Measurements from ENCODE around the gene BEGAIN.
A peak's percentile ranks its signal among the peaks of the same experiment; 100 is the strongest.

BEGAIN gene

GRCh38 chr14:100548295-100548655, 38.9 kb downstream of the BEGAIN start:
- no peak for DNase-seq

- peak in 3 of 5 experiments; percentile 52 to 68 (median 63) for DNase-seq
Measured at GRCh38 chr14:100547633-100548294, 39.5 kb downstream of the BEGAIN start.

GRCh38 chr14:100546051-100546443, 41.2 kb downstream of the BEGAIN start:
- peak in 1 of 5 experiments; percentile 12 for DNase-seq

DNA sequence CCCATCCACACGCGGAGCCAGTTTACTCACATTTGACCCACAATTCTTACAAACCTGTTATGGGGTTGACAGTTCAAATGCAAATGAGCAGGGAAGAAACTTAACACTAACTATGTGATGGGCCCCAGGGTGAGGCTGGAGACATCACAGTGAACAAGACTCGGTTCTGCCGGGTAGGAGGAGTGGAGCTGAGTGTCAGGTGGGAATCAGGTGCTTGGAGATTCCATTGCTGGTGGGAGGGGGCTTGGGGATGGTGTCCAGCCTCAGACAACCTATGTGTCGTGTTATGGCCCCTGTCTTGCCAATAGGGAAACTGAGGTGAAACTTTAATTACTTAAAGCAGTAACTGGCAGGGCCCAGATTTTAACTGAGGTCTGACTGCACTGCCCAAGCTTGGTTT, 41.9 kb downstream of the BEGAIN start:
- DNase-seq: no peak

DNA sequence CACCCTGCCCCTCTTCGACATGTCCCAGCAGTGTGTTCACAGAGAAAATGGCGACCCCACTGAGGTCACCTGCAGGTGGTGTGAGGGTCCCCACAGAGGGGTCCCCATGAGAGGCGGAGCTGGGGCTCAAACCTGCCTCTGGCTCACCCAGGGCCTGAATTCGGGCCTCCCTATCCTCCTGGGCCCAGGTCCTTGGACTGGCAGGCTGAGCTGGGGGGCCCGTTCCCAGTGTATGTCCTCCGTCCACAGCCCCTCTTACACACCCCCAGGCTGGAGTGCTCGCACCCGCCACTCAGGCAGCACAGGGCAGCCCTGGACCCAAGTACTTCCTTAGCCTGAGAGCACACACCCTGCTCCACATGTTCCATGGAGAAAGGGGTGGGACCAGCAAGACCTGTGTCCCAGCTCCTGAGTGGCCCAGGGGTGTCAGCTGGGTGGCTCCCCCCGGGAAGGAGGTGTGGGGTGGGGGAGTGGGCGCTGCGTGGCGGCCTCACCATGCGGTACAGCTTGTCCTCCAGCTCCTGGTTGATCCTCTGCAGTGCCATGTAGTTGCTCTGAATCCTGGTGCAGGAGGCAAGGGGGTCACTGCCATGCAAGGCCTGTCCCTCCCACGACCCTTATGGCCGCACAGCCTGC, 42.6 kb downstream of the BEGAIN start:
- no peak for DNase-seq

- no peak for DNase-seq
Measured at GRCh38 chr14:100543471-100544455, 43.5 kb downstream of the BEGAIN start.

GRCh38 chr14:100542619-100543205, 44.5 kb downstream of the BEGAIN start:
- DNase-seq: no peak

DNA sequence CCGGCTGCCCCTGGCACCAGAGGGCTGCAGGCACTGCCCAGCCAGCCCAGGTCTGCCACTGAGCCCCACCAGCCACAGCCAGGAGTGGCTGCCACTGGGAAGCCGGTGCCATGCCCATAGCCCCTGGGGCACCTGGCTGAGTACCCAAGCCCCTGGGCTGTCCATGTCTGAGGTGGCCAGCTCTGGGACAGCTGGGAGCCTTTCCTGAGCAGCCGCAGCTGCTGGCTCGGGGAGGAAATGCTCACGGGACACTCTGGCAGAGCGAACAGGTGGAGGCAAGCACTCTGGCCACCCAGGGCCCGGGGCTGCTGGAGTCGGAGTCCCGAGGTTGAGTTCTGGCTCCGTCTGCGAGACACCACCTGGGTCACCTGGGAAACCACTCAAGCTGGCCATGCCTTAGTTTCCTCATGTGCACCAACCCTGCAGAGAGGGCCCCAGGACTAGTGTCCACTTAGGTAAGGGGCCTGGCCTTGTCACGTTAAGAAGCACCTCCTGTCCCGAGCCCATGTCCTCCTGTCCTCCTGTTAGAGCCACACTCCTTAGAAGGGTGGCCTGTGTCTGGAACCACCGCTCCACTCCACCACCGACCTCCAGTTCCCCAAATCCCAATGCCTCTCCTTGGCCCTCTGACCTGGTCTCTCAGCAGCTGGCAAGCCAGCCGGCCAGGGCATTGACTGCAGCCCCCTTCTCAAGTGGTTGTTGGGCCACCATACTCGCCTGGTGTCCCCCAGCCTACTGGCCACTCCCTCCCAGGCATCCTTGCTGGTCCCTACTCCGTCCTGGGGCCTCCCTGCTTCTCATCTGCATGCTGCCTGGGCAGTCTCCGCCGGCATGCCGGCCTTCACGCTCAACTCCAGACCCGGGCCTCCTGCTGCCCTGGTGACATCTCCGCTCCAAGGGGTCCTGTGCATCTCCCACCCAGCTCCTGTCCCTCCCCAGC, 45.3 kb downstream of the BEGAIN start:
- no peak for DNase-seq

GRCh38 chr14:100540926-100541620, 46.1 kb downstream of the BEGAIN start:
- DNase-seq: no peak

DNA sequence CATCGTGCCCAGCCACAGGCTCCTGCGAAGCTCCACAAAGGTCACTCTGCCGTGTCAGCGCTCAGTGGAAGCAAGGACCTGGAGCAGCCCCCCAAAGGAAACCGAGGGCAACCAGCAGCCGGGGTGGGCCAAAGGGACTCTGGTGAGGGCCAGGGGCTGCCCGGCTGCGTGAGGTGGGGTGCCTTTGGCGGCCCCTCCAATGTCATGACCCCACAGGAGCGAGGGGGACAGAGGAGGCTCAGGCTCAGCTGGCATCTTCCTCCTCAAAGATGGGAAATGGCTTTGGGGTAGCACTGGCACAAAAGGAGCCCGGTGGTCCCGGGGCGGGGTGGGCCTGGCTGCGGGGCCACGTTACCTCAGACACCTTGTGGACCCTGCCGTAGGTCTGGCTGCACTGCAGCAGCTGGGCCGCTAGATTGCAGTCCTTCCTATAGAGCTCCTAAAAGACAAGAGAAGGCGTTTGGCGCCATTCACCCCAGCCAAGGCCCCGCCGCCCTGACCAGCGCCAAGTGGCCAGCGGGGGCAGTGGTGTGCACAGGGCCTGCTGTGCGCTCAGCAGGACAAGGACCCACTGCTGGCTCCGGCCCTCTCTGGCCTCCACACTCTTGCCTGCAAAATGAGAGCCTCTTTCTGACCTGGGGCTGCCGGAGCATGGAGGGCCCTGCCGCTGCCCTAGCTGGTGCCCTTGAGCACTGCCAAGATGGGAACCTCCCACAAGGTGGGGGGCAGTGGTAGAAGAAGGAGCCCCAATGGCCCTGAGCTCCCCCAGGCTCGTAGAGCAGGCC, 46.9 kb downstream of the BEGAIN start:
- DNase-seq: peak in 1 of 5 experiments; percentile 0

DNA sequence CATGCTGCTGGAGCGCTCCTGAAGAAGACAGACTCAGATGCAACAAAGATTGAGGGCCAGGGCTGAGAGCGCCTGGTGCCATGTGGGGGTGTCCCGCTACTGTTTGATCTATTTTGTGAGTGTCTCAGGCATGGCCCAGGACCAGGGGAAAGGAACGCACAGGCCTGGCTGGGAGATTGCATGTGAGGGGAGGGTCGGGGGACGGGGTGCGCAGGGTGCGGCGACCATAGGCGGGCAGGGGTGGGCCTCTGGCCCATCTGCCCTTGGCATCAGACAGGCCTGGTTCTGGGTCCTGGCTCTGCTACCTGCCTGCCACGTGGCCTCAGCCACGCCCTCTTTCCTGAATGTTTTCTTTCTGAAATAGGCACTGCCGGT, 47.5 kb downstream of the BEGAIN start:
- DNase-seq: no peak

DNA sequence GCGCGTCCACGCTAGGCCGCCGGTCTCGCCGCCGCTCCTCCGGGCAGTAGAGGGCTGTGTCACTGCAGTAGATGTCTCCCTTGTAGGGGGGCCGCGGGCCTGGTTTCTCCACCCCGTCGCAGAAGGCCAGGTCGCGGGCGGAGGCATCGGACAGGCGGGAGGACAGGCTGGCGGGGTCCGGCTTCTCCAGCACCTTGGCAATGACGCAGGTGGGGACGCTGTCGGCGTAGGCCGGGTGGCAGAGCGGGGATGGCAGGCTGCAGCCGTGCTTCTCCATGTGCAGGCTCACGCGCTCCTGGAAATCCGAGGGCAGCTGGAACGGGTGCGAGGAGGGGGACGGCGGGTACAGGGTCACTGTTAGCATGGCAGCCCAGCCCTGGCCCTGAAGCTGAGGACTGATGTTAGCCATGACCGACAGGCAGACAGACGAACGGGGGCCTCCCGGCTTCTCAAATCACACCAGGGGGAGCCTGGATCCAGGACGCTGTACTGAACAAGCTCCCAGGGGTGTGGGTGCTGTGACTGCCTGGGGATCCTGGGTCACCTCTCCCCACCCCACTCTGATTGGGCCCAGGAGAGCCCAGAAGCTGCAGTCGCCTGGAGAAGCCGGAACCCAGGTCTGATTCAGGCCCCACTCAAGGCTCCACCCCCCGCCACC, 48.1 kb downstream of the BEGAIN start:
- DNase-seq: peak in 2 of 5 experiments; percentile 1 to 7

DNA sequence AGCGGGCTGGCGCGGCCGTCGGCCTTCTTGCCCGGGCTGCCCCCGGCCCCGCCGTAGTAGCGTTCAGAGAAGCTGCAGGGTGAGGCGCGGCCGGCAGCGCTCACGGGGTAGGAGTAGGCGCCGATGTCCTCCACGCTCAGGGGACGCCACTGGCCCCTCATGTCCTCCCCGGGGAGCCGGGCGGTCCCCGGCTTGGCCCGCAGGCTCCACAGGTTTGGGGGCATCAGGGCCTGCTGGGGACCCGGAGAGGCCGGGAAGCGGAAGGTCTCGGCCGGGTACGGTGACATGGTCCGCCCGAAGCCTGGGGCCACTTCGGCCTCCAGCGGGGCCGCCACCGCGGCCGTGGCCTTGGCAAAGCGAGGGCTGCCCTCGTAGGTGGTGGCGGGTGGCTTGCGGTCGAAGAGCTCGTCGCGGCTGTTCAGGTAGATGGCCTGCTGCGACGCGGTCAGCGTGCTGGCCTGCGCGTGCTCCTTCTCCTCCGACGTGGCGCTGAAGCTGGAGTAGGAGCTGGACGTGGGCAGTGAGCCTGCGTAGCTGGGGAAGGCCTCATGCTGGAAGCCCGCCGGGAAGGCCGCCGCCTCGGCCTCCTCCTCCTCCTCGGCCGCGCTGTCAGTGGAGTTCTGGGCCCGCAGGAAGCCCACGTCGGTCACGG, 48.7 kb downstream of the BEGAIN start:
- peak in 2 of 5 experiments; percentile 3 to 7 for DNase-seq

DNA sequence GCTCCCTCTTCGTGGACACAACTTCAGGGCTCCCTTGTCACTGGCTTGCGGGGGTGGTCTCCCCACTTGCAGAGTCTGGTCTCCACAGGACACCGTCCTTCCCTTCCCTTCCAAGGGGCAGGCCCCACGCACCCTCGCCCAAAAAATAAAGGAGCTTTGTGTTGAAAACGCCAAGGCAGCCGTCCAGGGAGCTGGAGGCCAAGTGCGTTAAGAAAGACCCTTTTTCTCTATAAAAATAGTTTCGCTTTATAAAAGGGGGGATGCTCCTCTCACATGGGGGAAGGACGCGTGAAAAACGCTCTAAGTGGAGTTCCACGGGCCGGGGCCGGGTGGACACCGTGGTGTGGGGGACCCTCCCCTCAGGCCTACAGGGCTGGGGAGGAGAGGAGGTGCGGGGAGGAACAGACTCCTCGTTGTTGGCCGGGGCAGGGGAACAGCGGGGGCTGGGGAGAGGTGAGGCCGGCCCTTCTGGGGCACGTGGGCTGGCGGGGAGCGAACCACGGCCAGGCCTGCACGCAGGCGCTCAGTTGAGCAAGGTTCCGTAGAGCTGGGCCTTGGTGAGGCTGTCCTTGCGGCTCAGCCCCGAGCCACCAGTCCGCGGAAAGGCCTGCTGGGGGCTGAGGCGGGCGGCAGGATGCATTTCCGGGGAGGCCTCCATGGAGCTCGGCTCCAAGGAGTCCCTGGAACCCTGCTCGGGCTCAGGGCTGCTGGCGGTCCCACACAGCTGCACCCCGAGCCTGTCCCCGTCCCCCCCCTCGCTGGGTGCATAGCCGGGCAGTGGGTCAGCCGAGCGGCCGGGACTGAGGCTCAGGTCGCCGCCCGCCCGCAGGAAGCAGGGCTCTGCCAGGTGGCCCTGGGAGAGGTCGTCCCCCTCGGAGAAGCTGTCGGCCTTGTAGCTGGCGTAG, 49.5 kb downstream of the BEGAIN start:
- DNase-seq: peak in 1 of 5 experiments; percentile 3

- DNase-seq: peak in 1 of 5 experiments; percentile 3
Measured at GRCh38 chr14:100536721-100537445, 50.3 kb downstream of the BEGAIN start.

GRCh38 chr14:100536121-100536510, 51.1 kb downstream of the BEGAIN start:
- DNase-seq: no peak
